HepG2 (cell line): Measurements from ENCODE around the gene PLEKHG4. TPM values are rescaled to one million over a fixed set of nuclear protein-coding genes. Genes with fewer than 3 reads are reported as not detected.

ENCODE experiments used
- ATAD3A ChIP-seq: sonication (generic); formaldehyde crosslinking; IDR thresholded peaks from 2 replicates; pipeline ENCODE4 v1.4.0; 2020; ENCODE audit warnings: missing genetic modification reagents
- EHMT2 ChIP-seq: fragments of 200-600 bp; sonication (generic); IDR thresholded peaks from 2 replicates; pipeline ENCODE4 v1.7.0; 2017; ENCODE audit warnings: antibody characterized with exemption, low read depth, low read length, borderline replicate concordance
- FOXK1 ChIP-seq: sonication (generic); formaldehyde crosslinking; IDR thresholded peaks from 2 replicates; pipeline ENCODE4 v1.4.0; 2020; ENCODE audit warnings: low read depth, missing genetic modification reagents, borderline replicate concordance
- GABPA ChIP-seq, 2 experiments: IDR thresholded peaks; 2 replicates each; pipeline ENCODE4 v1.6.1; 2011 to 2016; ENCODE audit warnings: low read depth in 2 of 2, low read length in 1 of 2, missing biosample characterization in 1 of 2, missing genetic modification characterization in 1 of 2
- KDM5A ChIP-seq: fragments of 200-600 bp; sonication (generic); IDR thresholded peaks from 2 replicates; pipeline ENCODE4 v1.7.0; 2018; ENCODE audit warnings: antibody characterized with exemption, mild to moderate bottlenecking, low read length, borderline replicate concordance
- KLF15 ChIP-seq: sonication (generic); formaldehyde crosslinking; IDR thresholded peaks from 2 replicates; pipeline ENCODE4 v1.8.1; 2023; ENCODE audit warnings: borderline replicate concordance, mild to moderate bottlenecking, inconsistent platforms, missing genetic modification reagents, mixed read lengths
- MAF1 ChIP-seq: sonication (generic); formaldehyde crosslinking; IDR thresholded peaks from 2 replicates; pipeline ENCODE4 v1.5.0; 2020; ENCODE audit warnings: missing genetic modification reagents, borderline replicate concordance
- NFKBIZ ChIP-seq: IDR thresholded peaks from 2 replicates; pipeline ENCODE4 v1.6.1; 2018; ENCODE audit warnings: missing genetic modification reagents, missing compliant biosample characterization
- RORA ChIP-seq: sonication (generic); formaldehyde crosslinking; IDR thresholded peaks from 2 replicates; pipeline ENCODE4 v1.5.0; 2020; ENCODE audit warnings: mild to moderate bottlenecking, missing genetic modification reagents, moderate library complexity
- ZFP36L2 ChIP-seq: sonication (generic); formaldehyde crosslinking; IDR thresholded peaks from 2 replicates; pipeline ENCODE4 v1.4.0; 2020; ENCODE audit warnings: missing genetic modification reagents
- ZFX ChIP-seq: sonication (generic); formaldehyde crosslinking; IDR thresholded peaks from 2 replicates; pipeline ENCODE4 v1.4.0; 2020; ENCODE audit warnings: mild to moderate bottlenecking, low read depth, missing genetic modification reagents, moderate library complexity
- ZKSCAN8 ChIP-seq: IDR thresholded peaks from 2 replicates; pipeline ENCODE4 v1.6.1; 2016; ENCODE audit warnings: borderline replicate concordance, missing genetic modification reagents, missing compliant biosample characterization
- ZNF121 ChIP-seq: sonication (generic); formaldehyde crosslinking; IDR thresholded peaks from 2 replicates; pipeline ENCODE4 v1.5.0; 2020; ENCODE audit warnings: mild to moderate bottlenecking, missing genetic modification reagents
- ZNF124 ChIP-seq: sonication (generic); formaldehyde crosslinking; IDR thresholded peaks from 2 replicates; pipeline ENCODE4 v1.4.0; 2020; ENCODE audit warnings: missing genetic modification reagents
- ZNF264 ChIP-seq: sonication (generic); formaldehyde crosslinking; IDR thresholded peaks from 2 replicates; pipeline ENCODE4 v1.4.0; 2020; ENCODE audit warnings: missing genetic modification reagents
- ZNF292 ChIP-seq: sonication (generic); formaldehyde crosslinking; IDR thresholded peaks from 2 replicates; pipeline ENCODE4 v1.8.1; 2022; ENCODE audit warnings: mild to moderate bottlenecking, low read depth, missing genetic modification reagents, borderline replicate concordance
- ZNF367 ChIP-seq: sonication (generic); formaldehyde crosslinking; IDR thresholded peaks from 2 replicates; pipeline ENCODE4 v1.4.0; 2020; ENCODE audit warnings: missing genetic modification reagents, borderline replicate concordance
- ZNF674 ChIP-seq: sonication (generic); formaldehyde crosslinking; IDR thresholded peaks from 2 replicates; pipeline ENCODE4 v1.5.0; 2020; ENCODE audit warnings: low read depth, mild to moderate bottlenecking, missing genetic modification reagents
- polyA plus RNA-seq, 8 experiments: library from polyadenylated mRNA; depleted of rRNA in 3 of 8; stranded (reverse) in 7 of 8; unstranded in 1 of 8; fragments of >200 nt; fragmentation: Illumina TruSeq in 4 of 8; extraction: Trizol in 4 of 8; gene quantifications; 2 replicates each; pipeline versions ENCODE4 v1.2.1 to v1.2.3, GENCODE V29; 2011 to 2016; ENCODE audit warnings: low read depth in 4 of 8, missing spikeins in 1 of 8, mixed read lengths in 1 of 8; ENCODE audit not compliant: insufficient read depth in 1 of 8
- total RNA-seq, 5 experiments: library from RNA; depleted of rRNA; stranded (reverse); fragments of >200 nt; fragmentation: Illumina TruSeq; extraction: Trizol; gene quantifications; 2 replicates each; pipeline ENCODE4 v1.2.3, GENCODE V29; 2016; ENCODE audit warnings: low read depth in 1 of 5
- TF ChIP-seq, protein P1 (sequence below): sonication (generic); formaldehyde crosslinking; IDR thresholded peaks from 2 replicates; pipeline ENCODE4 v1.8.0; 2022; ENCODE audit warnings: mild to moderate bottlenecking, missing genetic modification reagents, borderline replicate concordance
- TF ChIP-seq, protein P2 (sequence below): sonication (generic); formaldehyde crosslinking; IDR thresholded peaks from 2 replicates; pipeline ENCODE4 v1.8.1; 2022; ENCODE audit warnings: low read depth, mild to moderate bottlenecking, missing genetic modification reagents
- TF ChIP-seq, protein P3 (sequence below): sonication (generic); formaldehyde crosslinking; IDR thresholded peaks from 2 replicates; pipeline ENCODE4 v1.4.0; 2020; ENCODE audit warnings: missing genetic modification reagents, borderline replicate concordance

The PLEKHG4 gene
- total and polyA plus RNA-seq, 2 of the 13 experiments (the other 11 are each of a cell fraction or from before 2014, with no cell fraction given), result 7.1 to 13.6 TPM

DNA sequence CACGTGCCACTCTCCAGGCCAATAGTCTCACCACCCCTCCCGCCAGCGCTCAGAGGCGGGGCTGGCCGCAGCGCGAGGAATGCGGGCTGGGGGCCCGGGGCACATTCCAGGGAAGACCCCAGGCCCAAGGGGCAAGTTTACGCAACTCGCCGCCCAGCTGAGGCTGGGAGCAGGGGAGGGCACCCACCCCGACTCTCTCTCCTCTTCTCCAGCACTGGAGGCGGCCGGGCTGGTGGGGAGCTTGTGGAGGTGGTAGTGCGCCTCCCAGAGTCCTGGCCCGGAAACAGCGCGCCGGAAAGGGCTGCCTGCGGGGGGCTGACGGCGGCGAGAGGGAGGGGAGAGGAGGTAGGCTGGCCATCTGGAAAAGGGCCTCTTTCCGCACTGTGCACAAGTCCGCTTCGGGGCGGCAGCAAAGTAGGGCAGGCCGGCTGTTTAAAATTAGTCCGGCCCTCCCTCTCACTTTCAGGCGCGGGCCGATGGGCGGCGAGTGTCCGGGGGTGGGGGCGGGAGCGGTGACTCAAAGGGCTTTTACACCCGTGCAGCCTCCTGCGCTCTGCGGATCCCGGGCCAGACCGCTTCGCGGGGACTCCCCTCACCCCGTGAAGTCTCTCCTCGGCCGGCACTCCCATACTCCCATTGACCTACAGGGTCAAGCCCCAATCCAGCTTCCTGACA, 33.1 kb upstream of the PLEKHG4 start (continued):
- TF ChIP-seq, protein P1, sequence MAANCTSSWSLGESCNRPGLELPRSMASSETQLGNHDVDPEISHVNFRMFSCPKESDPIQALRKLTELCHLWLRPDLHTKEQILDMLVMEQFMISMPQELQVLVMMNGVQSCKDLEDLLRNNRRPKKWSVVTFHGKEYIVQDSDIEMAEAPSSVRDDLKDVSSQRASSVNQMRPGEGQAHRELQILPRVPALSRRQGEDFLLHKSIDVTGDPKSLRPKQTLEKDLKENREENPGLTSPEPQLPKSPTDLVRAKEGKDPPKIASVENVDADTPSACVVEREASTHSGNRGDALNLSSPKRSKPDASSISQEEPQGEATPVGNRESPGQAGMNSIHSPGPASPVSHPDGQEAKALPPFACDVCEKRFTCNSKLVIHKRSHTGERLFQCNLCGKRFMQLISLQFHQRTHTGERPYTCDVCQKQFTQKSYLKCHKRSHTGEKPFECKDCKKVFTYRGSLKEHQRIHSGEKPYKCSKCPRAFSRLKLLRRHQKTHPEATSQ (CRISPR knock-in tag), result peak; percentile 91
- peak; percentile 86 for TF ChIP-seq NFKBIZ (CRISPR knock-in tag)
- TF ChIP-seq ZNF367 (CRISPR knock-in tag), result peak; percentile 78; the same call in 1 of the 2 replicates
- TF ChIP-seq GABPA (IDR thresholded peaks at IDR 0.05; ENCODE audit: low read depth, low read length), result peak; percentile 67
- TF ChIP-seq GABPA (CRISPR knock-in tag; IDR thresholded peaks at IDR 0.05; ENCODE audit: low read depth), result peak; percentile 84
- TF ChIP-seq ATAD3A (CRISPR knock-in tag), result no peak
- TF ChIP-seq FOXK1 (CRISPR knock-in tag), result 0 out of 2 replicates have a peak, but pooled peaks have one; percentile 31
- peak; percentile 61; the same call in 1 of the 2 replicates for TF ChIP-seq ZNF292 (CRISPR knock-in tag)
- no peak for TF ChIP-seq EHMT2
- no peak; the same call in none of the 2 replicates for TF ChIP-seq KLF15 (CRISPR knock-in tag)
- no peak for TF ChIP-seq RORA (CRISPR knock-in tag)
- TF ChIP-seq KDM5A, result peak; percentile 60; the same call in 1 of the 2 replicates
- peak; percentile 94 for TF ChIP-seq ZNF124 (CRISPR knock-in tag)
- peak; percentile 88 for TF ChIP-seq ZFX (CRISPR knock-in tag)
- TF ChIP-seq ZNF264 (CRISPR knock-in tag), result peak; percentile 92
- TF ChIP-seq ZKSCAN8 (CRISPR knock-in tag), result peak; percentile 88
- TF ChIP-seq, protein P2, sequence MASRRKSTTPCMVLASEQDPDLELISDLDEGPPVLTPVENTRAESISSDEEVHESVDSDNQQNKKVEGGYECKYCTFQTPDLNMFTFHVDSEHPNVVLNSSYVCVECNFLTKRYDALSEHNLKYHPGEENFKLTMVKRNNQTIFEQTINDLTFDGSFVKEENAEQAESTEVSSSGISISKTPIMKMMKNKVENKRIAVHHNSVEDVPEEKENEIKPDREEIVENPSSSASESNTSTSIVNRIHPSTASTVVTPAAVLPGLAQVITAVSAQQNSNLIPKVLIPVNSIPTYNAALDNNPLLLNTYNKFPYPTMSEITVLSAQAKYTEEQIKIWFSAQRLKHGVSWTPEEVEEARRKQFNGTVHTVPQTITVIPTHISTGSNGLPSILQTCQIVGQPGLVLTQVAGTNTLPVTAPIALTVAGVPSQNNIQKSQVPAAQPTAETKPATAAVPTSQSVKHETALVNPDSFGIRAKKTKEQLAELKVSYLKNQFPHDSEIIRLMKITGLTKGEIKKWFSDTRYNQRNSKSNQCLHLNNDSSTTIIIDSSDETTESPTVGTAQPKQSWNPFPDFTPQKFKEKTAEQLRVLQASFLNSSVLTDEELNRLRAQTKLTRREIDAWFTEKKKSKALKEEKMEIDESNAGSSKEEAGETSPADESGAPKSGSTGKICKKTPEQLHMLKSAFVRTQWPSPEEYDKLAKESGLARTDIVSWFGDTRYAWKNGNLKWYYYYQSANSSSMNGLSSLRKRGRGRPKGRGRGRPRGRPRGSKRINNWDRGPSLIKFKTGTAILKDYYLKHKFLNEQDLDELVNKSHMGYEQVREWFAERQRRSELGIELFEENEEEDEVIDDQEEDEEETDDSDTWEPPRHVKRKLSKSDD (CRISPR knock-in tag), result peak; percentile 53; the same call in 1 of the 2 replicates
- TF ChIP-seq ZNF674, result 0 out of 2 replicates have a peak, but pooled peaks have one; percentile 82
- TF ChIP-seq, protein P3, sequence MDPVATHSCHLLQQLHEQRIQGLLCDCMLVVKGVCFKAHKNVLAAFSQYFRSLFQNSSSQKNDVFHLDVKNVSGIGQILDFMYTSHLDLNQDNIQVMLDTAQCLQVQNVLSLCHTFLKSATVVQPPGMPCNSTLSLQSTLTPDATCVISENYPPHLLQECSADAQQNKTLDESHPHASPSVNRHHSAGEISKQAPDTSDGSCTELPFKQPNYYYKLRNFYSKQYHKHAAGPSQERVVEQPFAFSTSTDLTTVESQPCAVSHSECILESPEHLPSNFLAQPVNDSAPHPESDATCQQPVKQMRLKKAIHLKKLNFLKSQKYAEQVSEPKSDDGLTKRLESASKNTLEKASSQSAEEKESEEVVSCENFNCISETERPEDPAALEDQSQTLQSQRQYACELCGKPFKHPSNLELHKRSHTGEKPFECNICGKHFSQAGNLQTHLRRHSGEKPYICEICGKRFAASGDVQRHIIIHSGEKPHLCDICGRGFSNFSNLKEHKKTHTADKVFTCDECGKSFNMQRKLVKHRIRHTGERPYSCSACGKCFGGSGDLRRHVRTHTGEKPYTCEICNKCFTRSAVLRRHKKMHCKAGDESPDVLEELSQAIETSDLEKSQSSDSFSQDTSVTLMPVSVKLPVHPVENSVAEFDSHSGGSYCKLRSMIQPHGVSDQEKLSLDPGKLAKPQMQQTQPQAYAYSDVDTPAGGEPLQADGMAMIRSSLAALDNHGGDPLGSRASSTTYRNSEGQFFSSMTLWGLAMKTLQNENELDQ (CRISPR knock-in tag), result 0 out of 2 replicates have a peak, but pooled peaks have one; percentile 37
- 0 out of 2 replicates have a peak, but pooled peaks have one; percentile 36 for TF ChIP-seq ZFP36L2 (CRISPR knock-in tag)
- TF ChIP-seq MAF1, result peak; percentile 82; the same call in 1 of the 2 replicates
- peak; percentile 57 for TF ChIP-seq ZNF121 (CRISPR knock-in tag)
